ENCODE data around the gene TMEM266.

DNA sequence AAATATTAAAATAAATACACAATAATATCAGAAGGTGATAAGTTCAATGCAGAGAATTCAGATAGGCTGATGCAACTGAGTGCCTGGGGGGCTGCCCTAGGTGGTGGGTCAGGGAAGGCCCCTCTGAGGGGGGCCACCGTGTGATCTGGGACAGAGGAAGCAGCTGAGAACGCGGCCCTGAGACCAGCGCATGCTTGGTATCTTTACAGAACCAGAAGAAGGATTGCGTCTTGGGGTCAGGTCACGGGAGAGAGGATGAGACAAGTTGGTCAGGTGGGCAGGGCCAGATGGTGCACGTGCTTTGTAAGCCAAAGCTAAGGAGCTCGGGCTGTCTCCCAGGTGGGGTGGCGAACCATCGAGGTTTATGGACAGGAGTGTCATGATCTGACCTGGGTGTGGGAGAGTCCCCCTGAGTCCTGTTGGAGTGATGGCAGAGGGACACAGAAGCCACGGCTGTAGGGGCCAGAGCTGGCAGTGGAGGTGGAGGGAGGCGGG is 130.3 kb downstream of the TMEM266 start:
- TF ChIP-seq, protein P1, sequence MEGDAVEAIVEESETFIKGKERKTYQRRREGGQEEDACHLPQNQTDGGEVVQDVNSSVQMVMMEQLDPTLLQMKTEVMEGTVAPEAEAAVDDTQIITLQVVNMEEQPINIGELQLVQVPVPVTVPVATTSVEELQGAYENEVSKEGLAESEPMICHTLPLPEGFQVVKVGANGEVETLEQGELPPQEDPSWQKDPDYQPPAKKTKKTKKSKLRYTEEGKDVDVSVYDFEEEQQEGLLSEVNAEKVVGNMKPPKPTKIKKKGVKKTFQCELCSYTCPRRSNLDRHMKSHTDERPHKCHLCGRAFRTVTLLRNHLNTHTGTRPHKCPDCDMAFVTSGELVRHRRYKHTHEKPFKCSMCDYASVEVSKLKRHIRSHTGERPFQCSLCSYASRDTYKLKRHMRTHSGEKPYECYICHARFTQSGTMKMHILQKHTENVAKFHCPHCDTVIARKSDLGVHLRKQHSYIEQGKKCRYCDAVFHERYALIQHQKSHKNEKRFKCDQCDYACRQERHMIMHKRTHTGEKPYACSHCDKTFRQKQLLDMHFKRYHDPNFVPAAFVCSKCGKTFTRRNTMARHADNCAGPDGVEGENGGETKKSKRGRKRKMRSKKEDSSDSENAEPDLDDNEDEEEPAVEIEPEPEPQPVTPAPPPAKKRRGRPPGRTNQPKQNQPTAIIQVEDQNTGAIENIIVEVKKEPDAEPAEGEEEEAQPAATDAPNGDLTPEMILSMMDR (conservative IDR thresholded peaks at IDR 0.05; ENCODE audit: low read length) = no peak
- no peak for TF ChIP-seq EZH2phosphoT487 (IDR thresholded peaks at IDR 0.05; ENCODE audit: borderline replicate concordance)
